ENCODE results near the gene ANAPC16.
"Not testable (repeated sequence)": the region's sequence is repeated elsewhere in the genome, so short reads cannot be mapped to it uniquely, and the experiment has no call there.

ANAPC16 gene

DNA sequence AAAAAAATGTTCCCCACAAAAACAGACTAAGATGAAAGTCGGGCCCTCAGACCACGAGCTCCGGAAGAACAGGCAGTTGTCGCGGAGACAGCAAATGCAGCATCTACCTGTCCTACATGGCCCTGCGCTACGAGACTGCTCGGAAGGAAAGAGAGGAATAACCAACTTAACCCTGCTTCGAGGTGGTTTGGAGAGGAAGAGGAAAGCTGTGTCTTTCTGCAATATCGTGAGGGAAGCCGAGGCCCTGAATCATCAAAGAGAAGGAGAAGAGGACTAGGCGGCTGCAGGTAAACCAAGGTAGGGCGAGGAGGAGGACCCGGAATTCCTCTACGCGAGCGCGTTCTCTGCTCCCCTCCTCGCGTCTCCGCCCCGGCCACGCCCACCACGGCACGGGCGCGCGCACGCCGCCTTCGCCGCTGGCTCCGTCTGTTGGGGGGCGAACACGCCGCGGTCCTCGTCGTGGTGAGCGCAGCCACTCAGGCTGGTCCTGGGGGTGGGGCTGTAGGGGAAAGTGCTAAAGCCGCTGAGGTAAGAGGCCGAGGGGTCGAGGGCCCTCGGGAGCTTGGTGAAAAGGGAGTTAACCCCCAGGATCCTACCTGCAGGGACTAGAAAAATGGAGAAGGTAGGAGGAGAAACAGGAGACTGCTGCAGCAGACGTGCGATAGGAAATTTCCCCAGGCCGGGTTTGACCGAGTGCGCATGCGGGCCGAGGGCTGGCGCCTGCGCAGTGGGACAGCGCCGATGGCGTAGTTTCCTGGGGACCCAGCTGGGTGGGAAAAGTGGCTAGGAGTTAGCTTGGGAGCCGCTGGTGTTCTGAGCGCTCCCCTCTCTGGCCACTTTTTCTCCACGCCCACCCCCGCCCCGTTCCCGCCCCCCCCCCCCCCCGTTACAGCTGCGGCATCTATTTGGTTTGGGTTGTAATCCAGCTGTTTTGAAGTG is at the start of gene ANAPC16, which contains the start of gene ASCC1:
TSS of gene ANAPC16 (plus strand) at position 402 of the 939 bp plus-strand sequence. CDS start 7,903 bp downstream, outside the sequence.
TSS of gene ASCC1 (minus strand) at position 666 of the 939 bp plus-strand sequence. CDS start 2,978 bp downstream, outside the sequence.
- peak; percentile 80 to 82 for DNase-seq

DNA sequence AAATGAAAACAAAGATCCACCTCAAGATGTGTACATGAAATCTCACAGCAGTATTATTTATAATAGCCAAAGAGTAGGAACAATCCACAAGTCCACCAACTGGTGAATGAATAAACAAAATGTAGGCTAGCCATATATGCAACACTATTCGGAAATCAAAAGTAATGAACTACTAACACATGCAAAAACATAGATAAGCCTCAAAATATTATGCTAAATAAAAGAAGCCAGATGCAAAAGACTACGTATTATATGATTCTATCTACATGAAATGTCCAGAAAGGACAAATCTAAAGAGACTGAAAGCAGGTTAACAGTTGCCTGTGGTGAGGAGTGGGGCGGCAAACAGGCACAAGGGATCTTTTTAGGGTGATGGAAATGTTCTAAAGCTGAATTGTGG is 48.7 kb upstream of the ANAPC16 start:
- no peak for DNase-seq

DNA sequence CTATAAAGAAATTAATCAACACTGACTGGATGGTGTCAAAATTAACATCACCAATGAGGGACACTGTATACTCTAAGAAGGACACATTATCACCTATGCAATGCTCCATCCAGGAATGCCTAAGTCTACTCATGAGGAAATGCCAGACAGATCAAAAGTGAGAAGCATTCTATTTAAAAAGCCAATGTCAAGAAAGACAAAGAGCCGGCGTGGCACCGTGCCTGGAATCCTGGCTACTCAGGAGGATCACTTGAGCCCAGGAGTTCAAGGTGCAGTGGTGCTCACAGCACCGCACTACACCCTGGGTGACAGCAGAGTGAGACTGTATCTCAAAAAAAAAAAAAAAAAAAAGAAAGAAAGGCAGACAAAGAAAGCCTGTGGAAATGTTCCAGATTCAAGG is 45.5 kb upstream of the ANAPC16 start:
- DNase-seq, result no peak

DNA sequence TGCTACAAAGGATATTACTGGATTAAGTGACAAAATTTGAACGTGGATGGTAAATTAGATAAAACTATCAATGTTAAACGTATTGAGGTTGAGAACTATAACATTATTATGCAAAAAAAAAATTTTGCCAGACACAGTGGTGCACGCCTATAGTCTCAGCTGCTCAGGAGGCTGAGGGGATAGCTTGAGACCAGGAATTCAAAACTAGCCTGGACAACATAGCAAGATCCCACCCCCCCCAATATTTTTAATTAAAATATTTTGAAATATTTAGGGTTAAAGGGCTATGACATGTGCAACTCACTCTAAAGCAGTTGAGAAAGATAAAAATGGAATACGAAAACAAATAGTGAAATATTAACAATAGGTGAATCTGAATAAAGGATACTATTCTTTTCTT is 45.1 kb upstream of the ANAPC16 start:
- no peak for DNase-seq

DNA sequence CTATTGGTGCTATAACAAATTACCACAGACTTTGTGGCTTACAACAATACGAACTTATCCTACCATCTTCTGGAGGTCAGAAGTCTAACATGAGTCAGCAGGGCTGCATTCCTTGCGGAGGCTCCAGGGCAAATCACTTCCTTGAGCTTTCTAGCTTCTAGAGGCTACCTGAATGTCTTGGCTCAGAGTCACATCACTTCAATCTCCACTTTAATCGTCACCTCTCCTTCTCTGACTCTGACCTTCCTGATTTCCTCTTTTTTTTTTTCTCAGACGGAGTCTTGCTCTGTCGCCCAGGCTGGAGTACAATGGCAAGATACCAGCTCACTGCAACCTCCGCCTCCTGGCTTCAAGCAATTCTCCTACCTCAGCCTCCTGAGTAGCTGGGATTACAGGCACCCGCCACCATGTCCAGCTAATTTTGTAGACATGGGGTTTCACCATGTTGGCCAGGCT is 44.6 kb upstream of the ANAPC16 start:
- no peak for DNase-seq

DNA sequence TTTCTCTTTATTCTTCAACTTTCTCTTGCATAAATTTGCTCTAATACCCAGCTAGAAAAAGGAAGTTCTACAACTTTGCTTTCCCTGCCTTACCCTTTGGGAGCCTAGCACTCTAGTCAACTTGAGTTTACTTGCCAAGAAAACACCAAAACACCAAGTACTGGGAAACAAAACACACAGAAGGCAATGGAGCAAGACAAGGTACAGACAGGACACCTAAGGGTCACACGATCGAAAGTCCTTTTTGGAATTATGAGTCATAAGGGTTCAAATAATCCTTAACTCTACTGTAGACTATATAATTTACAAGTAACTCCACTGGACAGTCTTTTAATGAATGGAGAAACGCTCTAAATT is 42.6 kb upstream of the ANAPC16 start:
- DNase-seq, result peak in 1 of 2 experiments; percentile 8

DNA sequence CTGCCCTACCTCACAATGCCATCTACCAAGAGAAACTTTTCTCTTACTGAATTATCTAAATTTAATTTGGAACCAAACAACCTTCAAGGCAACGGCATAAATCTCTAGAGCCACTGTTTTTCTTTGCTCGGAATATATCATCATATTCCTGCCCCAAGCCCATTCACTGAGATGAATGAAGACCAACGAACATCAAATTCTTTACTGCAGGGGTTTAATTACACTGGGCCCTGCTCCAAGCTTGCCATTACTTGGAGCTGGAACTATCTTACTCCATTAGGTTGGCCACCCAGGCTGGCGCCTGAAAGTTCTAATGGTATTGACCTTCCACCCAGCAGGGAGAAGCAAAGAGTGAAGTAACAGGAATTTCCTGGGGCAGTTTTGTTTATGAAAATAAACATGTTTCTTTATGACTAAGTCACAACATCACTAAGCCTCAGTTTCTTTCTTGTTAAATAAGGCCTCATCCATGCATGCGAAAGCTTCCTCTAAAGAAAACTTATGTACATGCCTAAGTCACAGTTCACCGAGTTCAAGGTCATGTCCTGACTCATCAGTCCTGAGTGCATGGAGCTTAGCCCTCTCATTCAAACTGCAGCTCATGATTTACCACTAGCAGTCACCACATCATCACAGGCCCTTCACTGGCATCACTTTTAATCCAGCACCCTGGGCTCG is 42.1 kb upstream of the ANAPC16 start:
- peak in 1 of 2 experiments; percentile 70 for DNase-seq

DNA sequence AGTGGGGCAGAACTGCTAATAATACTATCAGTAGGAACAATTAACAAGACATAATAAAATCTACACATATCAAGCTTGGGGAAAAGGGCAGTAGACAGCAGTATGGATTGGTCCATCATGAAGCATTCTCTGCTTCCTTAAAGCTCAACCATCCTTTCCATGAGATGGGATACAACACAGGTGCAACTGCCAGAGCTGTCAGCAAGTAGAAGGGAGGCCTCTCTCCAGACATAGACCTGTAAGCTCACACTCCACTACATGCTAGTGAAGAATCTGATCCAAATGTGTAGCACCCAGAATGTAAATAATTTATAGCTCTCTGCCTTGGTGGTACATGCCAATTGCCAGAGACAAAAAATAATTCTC is 41.5 kb upstream of the ANAPC16 start:
- DNase-seq, result no peak

DNA sequence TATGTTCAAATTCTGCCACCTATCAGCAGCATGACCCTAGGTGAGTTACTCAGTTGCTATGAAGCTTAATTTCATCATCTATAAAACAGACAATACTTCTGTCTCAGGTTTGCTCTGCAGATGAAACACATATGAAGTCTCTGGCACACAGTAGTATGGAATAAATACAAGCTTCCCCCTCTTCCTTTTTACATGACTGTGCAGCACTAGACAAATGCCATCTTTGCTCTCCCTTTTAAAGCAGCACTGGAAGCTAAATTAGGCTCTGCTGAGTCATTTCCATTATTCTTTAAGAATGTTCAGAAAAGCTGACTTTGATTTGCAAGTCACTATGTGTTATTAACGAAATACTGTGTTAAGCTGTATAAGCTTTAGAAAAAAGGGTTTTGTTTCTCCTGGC is 40.7 kb upstream of the ANAPC16 start:
- no peak for DNase-seq

DNA sequence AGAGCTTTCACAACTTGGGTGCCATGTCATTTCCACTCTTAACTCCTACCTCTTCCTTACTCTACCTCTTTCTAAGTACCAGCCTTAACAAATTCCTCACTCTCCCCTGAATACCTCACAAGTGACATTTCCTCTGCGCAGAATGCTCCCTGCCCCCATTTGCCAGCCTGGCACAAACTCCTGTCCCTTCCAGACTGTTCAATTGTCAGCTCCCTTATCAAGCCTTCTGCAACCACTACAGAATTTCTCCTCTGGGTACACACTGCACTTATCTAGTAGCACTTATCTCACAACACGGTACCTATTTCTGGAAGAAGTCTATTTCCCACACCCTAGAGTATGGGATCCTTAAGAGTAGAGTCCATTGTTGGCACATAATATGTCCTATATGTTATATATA is 39.1 kb upstream of the ANAPC16 start:
- no peak for DNase-seq

DNA sequence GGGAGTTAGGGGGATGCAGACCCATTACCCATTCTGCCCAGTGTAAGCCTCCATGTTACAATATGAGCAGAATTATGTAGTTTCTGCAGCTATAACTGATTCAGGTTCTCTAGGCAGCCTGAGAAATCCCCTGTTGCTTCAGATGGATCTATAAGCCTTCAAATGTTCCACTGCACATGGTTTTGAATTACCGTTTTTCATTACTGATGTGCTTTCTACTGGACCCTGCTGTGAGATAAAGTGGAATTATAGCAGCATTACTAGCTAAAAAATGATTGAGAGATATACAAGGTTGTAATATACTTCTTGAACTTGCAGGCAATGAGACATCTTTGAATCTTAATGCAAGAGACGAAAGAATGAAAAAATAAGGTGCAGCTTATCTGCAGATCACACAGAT is 38.4 kb upstream of the ANAPC16 start:
- no peak for DNase-seq

DNA sequence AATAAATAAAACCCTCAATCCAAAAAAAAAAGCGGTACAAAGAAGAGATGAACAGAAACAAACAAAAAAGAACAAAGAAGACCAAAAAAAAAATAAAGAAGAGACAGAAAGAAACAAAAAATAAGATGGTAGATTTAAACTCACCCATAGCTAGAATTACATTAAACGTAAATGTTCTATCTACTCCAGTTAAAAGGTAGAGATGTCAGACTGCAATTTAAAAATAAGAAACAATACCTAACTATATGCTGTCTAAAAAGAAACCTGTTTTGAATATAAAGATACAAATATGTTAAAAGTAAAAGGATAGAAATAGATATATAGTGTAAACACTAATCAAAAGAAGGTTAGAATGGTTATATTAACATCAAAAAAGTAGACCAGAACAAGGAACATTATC is 31.7 kb upstream of the ANAPC16 start:
- DNase-seq, result no peak

DNA sequence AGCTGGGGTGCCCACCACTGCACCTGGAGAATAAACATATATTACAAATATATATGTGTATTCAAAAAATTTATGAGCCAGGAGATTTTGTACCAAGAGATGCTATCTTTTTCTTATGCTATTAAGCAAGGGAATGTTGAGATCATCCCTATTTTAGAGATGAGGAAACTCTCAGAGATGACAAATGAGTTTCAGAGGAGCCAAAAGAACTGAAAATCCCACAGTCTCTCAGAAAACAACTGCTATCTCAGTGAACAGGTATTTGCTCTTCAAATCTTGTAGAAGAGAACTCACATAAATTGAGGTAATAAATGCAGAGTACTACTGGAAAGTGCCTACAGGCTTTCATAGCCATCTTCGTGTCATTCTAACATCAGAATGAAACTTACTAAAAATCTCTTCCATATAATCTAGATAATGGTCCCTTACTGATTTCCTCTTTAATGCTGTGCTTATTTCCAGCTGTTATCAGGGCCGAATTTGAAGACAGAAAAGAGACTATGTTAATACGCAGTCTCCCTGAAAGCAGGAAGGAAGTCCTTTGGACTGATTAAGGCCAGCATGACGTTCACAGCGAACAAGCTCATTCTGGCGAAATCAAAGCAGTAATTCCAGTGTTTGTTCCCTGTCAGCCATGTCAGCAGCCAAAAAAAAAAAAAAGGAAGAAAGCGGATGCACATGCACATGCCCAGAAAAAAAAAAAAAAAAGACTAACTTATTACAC is 29.4 kb upstream of the ANAPC16 start:
- no peak for DNase-seq

DNA sequence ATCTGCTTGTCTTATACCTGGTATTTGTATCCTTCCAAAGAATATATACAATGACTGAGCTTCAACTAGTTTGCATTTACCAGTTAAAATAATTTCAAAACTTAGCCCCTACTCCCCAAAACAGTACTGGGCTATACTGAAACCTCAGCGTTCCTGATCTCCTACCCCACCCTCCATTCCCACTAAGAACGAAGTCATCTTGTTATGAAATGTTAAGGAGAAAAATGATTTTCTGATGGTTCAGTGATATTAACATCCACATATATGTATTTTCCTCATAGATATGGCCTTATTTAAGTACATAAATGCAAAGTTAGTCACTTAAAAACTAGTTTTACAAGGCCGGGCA is 28.9 kb upstream of the ANAPC16 start:
- no peak for DNase-seq

DNA sequence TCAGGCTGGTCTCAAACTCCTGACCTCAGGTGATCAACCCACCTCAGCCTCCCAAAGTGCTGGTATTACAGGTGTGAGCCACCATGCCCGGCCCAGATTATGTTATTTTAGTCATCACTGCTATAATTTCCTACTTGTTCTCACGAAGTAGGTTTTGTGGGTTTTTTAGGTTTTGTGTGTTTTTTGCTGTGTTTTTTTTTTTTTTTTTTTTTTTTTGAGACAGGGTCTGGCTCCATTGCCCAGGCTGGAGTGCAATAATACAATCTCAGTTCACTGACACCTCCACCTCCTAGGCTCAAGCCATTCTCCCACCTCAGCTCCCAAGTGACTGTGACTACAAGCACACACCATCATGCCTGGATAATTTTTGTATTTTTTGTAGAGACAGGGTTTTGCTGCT is 20.9 kb upstream of the ANAPC16 start:
- no peak for DNase-seq

DNA sequence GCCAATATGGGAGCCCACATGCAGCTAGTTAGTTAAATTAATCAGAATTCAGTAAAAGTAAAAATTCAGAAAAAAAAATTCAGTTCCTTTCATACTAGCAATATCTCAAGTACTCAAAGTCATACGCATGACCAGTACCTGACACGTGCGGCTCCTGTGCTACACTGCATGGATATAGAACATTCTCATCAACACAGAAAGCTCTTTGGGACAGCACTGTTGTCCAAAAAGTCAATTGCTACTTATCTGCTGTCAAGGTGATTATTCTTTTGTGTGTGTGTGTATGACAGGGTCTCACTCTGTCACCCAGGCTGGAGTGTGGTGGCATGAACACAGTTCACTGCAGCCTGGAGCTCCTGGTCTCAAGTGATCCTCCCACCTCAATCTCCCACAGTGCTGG is 14.9 kb upstream of the ANAPC16 start:
- DNase-seq, result no peak

DNA sequence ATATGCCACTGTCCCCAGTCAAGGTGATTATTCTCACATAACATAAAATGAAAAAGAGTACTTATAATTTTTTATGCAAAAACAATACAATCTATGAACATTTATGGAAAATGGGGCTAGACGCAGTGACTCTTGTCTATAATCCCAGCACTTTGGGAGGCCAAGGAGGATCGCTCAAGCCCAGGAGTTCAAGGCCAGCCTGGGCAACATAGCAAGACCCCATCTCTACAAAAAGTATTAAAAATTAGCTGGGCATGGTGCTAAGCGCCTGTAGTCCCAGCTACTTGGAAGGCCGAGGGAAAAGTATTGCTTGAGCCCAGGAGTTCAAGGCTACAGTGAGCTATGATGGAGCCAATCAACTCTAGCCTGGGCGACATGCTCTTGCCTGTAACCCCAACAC is 14.5 kb upstream of the ANAPC16 start:
- no peak for DNase-seq

DNA sequence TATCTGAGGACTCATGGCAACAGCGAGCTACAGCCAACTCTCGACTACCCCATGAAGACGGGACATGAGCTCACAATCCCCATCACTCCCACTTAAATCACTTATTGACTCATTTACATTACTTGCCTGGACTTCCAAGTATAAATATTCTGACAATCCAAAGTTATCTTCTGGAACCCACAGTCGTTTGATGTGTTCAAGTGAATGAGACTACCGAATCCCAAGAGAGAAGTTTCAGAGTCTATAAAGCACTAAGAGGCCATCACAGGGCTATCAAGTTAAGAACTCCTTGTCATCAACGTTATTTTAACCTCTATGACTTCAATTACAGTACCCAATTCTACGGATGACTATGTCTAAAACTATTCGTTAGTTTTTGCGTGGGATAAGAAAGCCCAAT is 11.5 kb upstream of the ANAPC16 start:
- no peak for DNase-seq

DNA sequence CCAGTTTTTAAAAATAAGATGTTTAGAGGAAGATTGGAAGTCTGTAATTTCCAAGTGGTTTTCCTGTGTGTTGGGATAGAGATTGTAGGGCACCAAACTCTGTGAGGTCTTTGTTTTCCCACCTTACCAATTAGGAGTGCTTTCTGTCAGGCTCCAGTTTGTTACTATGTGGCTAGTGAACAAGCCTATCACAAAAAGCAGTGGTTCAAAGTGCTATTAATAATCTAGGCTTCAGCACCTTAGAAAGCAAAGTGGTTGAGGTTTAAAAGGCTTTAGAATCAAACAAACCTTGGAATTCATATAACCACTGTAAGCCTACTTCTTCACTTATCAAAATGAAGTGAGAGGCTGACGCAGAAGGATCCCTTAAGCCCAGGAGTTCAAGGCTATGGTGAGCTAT is 11.1 kb upstream of the ANAPC16 start:
- DNase-seq, result no peak

DNA sequence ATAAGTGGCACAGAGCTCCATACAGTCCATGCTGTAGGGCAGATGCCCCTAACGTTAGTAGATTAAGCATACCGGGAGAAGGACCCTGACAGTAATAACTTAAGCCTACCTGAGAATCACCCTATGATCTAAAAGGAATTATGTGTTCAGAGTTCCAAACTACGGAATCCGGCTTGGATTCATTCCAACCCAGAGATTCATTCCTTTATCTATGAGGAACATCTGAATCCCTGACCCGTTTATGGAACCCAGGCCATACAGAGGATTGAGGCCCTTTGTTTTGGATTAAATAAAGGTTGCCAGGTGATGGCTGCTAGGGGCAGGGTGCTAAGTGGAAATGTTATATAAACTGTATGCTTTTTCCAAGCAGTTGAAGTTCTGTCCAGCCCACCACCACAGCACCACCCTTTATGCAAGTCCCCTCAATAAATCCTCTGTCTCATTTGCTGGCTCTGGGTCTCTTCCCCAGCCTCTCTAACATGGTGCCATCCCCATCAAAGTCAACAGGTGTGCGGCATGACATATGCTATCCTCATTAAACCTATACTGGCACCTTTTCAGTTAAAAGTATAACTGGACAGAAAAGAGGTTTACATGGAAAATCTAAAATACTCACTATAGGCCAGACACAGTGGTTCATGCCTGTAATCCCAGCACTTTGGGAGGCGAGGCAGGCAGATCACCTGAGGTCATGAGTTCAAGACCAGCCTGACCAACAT is 9.1 kb upstream of the ANAPC16 start:
- no peak for DNase-seq

DNA sequence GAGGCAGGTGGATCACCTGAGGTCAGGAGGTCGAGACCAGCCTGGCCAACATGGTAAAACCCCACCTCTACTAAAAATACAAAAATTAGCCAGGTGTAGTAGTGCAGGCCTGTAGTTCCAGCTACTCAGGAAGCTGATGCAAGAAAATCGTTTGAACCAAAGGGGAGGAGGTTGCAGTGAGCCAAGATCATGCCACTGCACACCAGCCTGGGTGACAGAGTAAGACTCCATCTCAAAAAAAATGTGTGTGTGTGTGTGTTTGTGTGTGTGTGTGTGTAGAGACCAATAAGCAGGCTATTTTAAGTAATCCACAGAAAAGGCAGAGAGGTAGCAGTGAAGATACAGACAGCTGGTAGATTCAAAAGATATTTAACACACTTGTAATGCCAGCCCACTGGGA is 7.3 kb upstream of the ANAPC16 start:
- not testable (repeated sequence) for DNase-seq

DNA sequence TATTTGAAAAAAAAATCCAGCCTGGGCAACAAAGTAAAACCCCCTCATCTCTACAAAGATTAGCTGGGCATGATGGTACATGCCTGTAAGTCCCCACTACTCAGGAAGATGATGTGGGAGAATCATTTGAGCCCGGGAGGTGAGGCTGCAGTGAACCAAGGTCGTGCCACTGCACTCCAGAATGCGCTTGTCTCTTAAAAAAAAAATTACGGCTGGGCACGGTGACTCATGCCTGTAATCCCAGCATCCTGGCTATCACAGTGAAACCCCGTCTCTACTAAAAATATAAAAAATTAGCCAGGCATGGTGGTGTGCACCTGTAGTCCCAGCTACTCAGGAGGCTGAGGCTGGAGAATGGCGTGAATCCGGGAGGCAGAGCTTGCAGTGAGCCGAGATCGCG is 4.4 kb upstream of the ANAPC16 start:
- DNase-seq, result not testable (repeated sequence)

DNA sequence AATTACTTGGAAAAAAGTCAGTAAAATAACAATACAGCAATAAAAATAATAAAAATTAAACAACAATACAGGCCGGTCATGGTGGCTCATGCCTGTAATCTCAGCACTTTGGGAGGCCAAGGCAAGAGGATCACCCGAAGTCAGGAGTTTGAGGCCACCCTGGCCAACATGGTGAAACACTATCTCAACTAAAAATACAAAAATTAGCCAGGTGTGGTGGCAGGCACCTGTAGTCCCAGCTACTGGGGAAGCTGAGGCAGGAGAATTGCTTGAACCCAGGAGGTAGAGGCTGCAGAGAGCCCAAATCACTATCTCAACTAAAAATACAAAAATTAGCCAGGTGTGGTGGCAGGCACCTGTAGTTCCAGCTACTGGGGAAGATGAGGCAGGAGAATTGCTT is 4.0 kb upstream of the ANAPC16 start:
- DNase-seq, result not testable (repeated sequence)

Measured in NCI-H1930 (cell line).